GM18873 (cell line): ENCODE measurements around the gene MYCN.
"Not testable (repeated sequence)": the region's sequence is repeated elsewhere in the genome, so short reads cannot be mapped to it uniquely, and the experiment has no call there.

Source experiments
- ATAC-seq: cut with Tn5 transposase; IDR thresholded peaks from one replicate; pipeline ENCODE4 v1.9.1; 2021; ENCODE audit warnings: mild to moderate bottlenecking, moderate library complexity, moderate number of reproducible peaks; ENCODE audit not compliant: unreplicated experiment, low FRiP score

MYCN gene

DNA sequence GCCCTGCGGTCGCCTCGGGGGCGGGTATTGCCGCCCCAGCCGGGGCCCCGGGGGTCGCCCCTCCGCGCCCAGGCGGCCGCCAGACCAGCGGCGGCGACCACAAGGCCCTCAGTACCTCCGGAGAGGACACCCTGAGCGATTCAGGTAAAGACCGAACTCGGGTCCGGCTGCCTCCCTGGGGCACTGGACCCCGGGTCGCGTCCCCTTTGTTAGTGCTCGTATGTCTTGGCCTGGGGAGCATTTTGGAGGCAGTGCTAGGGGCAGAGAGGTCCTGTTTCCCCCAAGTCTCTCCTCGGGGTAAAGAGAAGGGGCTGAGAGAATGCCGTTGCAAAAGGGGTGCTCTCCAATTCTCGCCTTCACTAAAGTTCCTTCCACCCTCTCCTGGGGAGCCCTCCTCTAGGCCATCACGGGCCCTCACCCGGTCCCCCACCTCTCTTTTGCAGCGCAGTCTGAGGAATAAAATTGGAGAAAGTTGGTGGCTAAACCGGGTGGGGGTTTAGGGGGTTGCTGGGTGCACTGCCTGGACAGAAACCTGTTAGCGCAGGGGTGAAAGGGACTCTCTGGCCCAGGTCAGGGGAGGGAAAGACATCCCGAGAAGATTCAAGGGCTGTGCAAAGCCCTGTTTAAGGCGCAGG is 2.5 kb downstream of the MYCN start:
- no peak for ATAC-seq

GRCh38 chr2:15943378-15944280 is 3.3 kb downstream of the MYCN start:
- no peak for ATAC-seq

DNA sequence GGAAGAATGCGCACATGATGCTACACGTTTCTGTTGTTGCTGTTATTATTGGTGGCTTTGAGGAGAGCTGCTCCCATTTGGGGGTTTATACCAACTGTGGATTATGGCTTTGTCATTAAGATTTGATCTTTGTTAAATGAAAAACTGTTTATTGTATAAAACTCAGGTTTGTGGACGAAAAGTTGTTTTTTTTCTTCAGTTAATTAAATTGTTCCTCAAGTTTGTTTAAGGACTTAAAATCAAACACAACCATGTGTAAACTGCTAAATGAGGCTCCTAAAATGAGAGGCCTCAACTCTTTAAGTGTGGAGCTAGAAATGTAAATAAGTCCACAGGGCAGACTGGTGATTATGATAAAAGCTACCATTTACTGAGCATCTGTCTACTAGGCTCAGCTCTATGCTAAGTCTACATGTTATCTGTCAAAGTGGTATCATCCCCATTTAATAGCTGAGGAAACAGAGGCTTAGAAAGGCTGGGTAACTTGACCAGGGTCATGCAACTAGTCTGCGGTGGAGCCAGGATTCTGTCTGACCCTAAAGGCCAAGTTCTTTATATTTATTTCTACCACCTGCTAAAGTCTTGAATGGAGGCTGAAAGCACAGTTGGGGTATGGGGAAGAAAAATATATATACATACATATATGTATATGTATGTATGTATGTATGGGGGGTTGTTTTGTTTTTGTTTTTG is 4.1 kb downstream of the MYCN start:
- ATAC-seq = no peak

- no peak for ATAC-seq
Observed at GRCh38 chr2:15945909-15946705, 5.8 kb downstream of the MYCN start.

- ATAC-seq = no peak
Observed at GRCh38 chr2:15946983-15947382, 6.6 kb downstream of the MYCN start.

- no peak for ATAC-seq
Observed at GRCh38 chr2:15947431-15947830, 7.1 kb downstream of the MYCN start.

DNA sequence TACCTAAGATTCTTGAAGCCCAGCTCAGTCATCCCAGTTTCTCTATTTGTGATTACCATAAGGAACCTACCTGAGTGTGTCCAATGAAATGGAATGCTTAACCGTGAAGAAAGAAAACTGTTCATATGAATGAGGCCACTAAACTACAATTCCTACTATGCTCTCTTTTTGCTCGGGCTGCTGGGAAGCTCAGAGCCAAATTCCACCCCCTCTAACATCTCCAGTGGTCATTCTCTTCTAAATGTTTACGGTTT is 8.3 kb downstream of the MYCN start:
- ATAC-seq = no peak

- no peak for ATAC-seq
Observed at GRCh38 chr2:15949126-15949525, 8.8 kb downstream of the MYCN start.

GRCh38 chr2:15949551-15949950 is 9.2 kb downstream of the MYCN start:
- no peak for ATAC-seq

- ATAC-seq = no peak
Observed at GRCh38 chr2:15950088-15950952, 10.0 kb downstream of the MYCN start.

DNA sequence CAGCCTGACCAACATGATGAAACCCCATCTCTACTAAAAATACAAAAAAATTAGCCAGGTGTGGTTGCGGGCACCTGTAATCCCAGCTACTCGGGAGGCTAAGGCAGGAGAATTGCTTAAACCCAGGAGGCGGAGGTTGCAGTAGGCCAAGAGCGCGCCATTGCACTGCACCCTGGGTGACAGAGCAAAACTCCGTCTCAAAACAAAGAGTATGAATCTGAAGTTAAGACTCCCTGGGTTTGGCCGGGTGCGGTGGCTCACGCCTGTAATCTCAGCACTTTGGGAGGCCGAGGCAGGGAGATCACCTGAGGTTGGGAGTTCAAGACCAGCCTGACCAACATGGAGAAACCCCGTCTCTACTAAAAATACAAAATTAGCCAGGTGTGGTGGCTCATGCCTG is 11.6 kb downstream of the MYCN start:
- ATAC-seq = not testable (repeated sequence)

DNA sequence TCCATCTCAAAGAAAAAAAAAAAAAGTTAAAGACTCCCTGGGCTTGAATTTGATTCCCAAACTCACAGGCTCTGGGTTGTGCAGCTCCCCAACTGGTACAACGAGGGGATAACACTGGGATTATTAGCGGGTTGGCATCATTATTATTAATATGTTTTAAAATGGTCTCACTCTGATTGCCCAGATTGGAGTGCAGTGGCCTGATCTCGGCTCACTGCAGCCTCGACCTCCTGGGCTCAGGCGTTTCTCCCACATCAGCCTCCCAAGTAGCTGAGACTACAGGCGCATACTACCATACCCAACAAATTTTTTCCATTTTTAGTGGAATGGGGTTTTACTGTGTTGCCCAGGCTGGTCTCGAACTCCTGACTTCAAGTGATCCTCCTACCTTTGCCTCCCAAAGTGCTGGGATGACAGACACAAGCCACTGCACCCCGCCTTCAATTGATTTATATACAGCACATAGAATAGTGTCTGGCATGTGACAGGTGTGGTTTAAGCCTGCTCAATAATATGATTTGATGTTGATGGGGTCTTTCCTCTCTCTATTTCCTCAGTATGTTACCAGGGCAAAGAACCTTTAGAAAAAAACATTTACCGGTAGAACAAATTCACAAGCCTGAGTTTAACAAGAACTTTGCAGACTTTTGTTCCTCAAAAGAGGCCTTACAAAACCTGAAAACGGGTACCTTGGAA is 12.2 kb downstream of the MYCN start:
- no peak for ATAC-seq

- ATAC-seq = no peak
Observed at GRCh38 chr2:15953147-15953630, 12.8 kb downstream of the MYCN start.

DNA sequence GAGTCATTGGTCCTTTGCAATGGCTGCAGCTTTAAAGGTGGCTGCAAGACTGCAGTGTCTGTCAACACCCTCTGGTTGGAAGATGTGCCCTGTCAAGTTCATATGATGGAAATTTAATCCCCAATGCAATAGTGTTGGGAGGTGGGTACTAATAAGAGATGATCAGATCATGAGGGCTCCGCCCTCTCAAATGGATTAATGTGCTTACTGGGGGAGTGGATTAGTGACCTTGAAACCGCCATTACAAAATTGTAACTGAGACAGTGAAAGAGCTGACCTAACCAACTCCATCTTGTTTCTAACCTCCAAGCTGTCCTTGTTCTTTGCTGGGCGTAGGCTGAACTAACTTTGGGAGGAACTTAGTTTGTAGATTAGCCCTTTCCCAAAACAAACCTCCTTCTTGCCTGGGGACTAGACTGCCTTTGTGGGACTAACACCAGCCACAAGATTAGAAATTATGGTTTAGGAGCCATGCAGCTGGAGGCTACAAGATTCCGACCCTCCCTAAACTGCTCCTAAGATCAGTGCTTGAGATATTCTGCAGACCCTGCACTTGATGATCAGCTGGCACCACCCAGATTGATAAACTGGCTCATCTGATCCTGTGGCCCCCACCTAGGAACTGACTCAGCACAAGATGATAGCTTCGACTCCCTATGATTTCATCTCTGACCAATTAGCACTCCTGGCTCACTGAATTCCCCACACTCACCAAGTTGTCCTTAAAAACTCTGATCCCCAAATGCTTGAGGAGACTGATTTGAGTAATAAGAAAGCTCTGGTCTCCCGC is 13.7 kb downstream of the MYCN start:
- no peak for ATAC-seq

DNA sequence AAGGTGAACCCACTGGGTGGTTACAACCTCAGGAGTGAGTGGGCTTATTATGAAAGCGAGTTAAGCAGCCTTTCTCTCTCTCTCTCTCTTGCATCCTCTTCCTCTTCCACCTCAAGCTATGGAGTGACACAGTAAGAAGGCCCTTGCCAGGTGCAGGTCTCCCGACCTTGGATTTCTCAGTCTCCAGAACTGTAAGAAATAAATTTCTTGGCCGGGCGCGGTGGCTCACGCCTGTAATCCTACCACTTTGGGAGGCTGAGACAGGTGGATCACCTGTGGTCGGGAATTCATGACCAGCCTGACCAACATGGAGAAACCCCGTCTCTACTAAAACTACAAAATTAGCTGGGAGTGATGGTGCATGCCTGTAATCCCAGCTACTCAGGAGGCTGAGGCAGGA is 14.4 kb downstream of the MYCN start:
- no peak for ATAC-seq

GRCh38 chr2:15955232-15955988 is 15.1 kb downstream of the MYCN start:
- no peak for ATAC-seq

- ATAC-seq = no peak
Observed at GRCh38 chr2:15956230-15956629, 15.9 kb downstream of the MYCN start.
